Activated CD4-positive, alpha-beta T cell treated with anti-CD3 and anti-CD28 coated beads for 1 hour (primary cell): ENCODE measurements around the gene PLEK2.

Experiments
- DNase-seq: peaks from one replicate; pipeline ENCODE4 v3.0.0-alpha.2; 2020

The PLEK2 gene

GRCh38 chr14:67395876-67396189 is 16.1 kb downstream of the PLEK2 start:
- DNase-seq: no peak

- DNase-seq: no peak
These were observed 16.7 kb downstream of the PLEK2 start for GRCh38 chr14:67395086-67395875.

- no peak for DNase-seq
These were observed 18.3 kb downstream of the PLEK2 start for GRCh38 chr14:67393689-67394088.

DNA sequence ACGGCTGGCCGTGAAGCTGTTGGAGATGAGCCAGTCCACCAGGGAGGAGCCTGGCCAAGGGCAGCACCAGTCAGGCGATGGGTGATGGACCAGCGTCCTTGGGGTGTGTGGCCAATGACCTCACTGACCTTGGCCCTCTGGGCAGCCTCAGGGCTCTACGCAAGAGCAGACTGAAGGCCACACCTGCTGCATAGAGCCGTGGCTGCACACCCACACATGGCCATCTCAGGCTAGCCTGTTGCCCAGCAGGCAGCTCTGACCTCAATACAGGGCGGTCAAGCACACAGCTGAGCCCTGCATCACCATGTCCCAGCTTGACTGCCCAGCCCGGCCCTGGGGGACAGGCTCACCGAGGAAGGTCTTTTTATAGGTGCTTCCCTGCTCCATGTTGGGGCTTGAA is 19.2 kb downstream of the PLEK2 start:
- no peak for DNase-seq

DNA sequence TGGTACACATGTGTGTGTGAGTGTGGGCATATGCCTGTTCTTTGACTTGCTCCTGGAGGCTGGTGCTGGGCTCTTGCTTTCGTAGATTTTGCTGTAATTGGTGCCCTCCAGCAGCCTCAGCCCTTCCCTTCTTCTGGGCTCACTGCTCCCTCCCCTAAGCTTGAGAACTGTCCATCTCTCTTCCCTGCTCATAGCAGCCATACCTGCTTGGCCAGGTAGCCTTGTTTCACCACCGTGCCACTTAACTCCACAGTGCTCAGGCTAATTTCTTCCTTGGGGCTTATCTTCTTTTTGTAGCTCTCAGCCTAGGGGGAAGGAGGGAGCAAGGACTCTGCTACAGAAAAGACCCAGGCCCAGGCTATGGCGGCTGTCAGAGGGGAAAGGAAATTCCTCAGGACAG is 19.8 kb downstream of the PLEK2 start:
- no peak for DNase-seq

DNA sequence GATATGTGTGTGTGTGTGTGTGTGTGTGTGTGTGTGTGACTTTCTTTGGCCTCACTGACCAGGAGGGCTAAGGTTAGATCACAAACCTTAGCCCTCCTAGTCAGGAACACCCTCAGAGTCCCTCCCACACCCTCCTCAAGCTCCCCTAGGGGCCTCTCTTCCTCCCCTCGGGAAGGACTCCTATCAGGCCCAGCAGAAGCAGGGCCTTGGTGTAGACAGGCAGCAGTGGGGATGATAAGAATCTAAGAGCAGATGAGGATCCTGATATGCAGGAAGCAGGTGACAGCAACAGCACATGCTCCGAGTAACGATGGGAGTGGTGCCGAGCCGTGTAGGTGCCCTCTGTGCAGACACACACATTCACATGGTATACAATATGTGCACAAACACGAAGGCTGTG is 20.7 kb downstream of the PLEK2 start:
- DNase-seq: no peak

- no peak for DNase-seq
These were observed 22.0 kb downstream of the PLEK2 start for GRCh38 chr14:67389811-67390534.

DNA sequence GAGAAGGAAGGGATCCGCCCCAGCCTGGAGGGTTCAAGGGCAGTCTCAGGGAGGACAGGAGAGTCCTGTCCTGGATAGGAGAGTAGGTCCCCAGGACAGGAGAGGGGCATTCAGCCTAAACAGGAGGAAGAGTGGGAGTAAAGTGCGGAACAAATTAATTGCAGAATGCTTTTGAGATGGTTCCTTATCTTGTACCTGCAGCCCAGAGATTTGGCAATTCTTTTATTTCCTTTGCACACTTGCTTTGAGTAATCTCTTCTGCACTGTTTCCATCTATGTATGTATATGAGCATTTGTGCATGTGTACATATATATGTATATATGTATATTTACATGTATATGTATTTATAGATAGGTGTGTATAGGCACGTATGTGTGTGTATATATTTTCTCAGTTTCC is 22.7 kb downstream of the PLEK2 start:
- no peak for DNase-seq

- DNase-seq: no peak
These were observed 24.8 kb downstream of the PLEK2 start for GRCh38 chr14:67387195-67387594.

DNA sequence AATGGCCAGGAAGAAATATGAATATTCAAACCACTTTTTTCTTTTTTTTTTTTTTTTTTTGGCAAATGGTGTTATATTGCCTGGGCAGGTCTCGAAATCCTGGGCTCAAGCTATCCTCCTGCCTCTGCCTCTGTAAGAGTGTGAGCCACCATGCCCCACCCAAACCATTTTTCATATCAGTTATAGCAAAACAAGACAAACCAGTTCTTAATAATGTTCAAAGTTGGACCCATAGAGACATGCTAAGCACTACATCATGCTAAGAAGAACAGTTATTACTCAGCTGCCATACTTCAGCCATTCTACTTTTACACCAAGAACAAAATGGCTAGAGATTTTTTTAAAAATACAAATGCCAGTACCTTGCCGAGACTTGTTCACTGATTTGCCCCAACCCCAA is 26.3 kb downstream of the PLEK2 start:
- no peak for DNase-seq

GRCh38 chr14:67385120-67385519 is 26.8 kb downstream of the PLEK2 start:
- no peak for DNase-seq

DNA sequence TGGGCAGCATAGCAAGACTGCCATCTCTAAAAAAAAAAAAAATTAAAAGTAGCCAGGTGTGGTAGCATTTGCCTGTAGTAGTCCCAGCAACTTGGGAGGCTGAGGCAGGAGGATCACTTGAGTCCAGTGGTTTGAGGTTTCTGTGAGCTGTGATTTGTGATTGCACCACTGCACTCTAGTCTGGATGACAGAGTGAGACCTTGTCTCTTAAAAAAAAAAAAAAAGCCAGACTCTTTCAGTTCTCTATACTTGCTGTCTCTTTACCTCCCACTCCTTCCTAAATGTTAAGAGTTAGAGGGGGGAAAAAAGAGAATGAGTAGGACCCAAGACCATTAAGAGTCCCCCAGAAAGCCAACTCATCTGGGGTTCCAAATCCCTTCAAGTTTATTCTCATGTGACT is 34.0 kb downstream of the PLEK2 start:
- no peak for DNase-seq

DNA sequence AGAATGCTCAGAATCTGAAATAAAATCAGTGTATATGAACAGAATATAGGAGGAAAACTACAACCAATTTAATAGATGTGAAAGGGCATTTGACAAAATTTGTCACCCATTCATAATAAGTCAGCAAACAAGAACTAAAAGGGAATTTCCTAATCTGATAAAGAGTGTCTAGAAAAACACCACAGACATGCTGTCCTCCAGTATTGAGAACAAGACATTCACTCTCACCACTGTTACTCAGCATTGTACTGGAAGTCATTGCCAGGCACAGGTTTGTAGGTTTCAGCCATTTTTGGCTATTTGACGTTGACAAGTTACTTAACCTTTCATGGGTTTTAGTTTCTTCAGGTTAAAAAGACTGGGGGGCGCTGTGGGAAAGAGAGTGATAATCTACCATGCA is 38.6 kb downstream of the PLEK2 start:
- no peak for DNase-seq

GRCh38 chr14:67372833-67373232 is 39.1 kb downstream of the PLEK2 start:
- DNase-seq: no peak

- DNase-seq: no peak
These were observed 40.5 kb downstream of the PLEK2 start for GRCh38 chr14:67371247-67372148.

DNA sequence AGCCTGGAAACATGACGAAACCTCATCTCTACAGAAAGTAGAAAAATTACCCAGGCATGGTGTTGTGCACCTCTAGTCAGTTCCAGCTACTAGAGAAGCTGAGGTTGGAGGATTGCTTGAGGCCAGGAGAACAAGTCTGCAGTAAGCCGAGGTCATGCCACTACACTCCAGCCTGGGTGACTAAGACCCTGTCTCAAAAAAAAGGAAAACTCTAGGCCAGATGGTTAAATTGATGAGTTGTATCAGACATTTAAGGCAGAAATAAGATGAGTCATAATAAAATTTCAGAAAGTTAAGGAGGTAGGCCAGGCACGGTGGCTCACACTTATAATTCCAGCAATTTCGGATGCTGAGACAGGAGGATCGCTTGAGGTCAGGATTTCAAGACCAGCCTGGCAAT is 41.1 kb downstream of the PLEK2 start:
- no peak for DNase-seq

- DNase-seq: no peak
These were observed 46.5 kb downstream of the PLEK2 start for GRCh38 chr14:67365476-67365875.

DNA sequence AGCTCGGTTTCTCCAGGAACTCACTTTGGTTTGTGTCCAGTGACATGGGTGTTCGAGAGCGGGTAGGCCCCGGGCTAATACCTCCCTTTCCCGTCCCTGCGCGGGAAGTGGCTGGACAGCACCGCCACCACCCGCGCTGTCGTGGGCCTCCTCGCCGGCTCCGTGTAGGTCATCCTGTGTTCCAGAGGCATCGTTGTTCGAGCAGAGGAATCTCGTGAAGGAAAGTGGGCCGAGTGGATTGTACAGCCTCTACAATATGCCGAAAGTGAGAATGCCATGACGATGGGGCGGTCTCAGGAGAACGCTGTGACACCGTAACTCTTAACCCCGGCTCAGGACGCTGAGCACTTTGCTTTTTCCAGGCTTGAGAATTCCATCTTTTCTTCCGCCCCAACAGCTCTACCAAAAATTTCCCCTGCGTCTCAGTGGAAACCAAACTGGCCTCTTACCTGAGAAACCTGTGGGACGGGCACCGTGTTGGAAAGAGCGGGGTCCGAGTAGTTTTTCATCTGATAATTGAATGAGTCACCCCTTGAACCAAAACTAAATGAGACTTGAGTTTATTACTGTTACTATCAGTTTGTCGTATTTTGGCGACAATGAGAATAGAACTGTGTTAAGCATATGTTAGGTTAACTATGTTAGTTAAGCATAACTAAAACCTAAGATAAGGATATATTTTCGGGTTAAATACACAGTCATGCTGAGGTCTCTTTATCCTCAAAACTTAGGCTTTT is 51.3 kb downstream of the PLEK2 start:
- DNase-seq: no peak

DNA sequence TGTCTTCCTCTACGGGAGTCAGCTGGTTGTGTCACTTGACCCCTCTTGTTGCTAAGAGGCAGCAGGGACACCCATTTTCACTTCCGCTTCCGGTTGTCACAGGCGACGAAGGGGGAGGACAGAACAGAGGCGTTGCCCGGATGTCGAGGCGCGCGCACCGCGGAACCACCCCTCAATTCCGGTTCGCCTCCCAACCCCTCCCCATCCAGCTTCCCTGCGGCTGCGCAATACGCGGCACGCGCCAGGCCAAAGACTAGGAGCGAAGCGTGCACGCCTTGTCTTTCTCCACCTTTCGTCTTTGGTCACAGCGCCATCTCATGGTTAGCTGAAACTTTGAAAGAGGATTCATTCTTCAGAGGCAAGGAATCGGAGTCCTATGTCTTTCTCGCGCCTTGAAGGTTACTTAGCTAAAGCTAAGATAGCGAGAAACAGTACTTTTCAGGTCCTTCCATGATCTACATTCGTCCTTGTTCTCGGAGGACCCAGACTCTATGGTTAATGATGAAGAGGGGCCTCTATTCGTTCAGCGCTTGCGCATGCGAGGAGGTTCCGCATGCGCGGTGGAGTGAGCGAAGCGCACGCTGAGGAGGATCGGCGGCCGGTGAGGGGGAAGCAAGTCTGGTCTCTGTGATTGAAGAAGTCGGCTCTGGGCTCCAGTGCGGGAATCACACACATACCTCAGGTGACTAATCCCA is 52.0 kb downstream of the PLEK2 start, which contains the start of the genes ATP6V1D and EIF2S1:
Gene ATP6V1D (minus strand): TSS at position 30 of the 695 bp plus-strand sequence. CDS start 106 bp downstream, outside the sequence.
Gene EIF2S1 (plus strand): TSS at position 554 of the 695 bp plus-strand sequence. CDS start 4,440 bp downstream, outside the sequence.
- peak; percentile 100 for DNase-seq

DNA sequence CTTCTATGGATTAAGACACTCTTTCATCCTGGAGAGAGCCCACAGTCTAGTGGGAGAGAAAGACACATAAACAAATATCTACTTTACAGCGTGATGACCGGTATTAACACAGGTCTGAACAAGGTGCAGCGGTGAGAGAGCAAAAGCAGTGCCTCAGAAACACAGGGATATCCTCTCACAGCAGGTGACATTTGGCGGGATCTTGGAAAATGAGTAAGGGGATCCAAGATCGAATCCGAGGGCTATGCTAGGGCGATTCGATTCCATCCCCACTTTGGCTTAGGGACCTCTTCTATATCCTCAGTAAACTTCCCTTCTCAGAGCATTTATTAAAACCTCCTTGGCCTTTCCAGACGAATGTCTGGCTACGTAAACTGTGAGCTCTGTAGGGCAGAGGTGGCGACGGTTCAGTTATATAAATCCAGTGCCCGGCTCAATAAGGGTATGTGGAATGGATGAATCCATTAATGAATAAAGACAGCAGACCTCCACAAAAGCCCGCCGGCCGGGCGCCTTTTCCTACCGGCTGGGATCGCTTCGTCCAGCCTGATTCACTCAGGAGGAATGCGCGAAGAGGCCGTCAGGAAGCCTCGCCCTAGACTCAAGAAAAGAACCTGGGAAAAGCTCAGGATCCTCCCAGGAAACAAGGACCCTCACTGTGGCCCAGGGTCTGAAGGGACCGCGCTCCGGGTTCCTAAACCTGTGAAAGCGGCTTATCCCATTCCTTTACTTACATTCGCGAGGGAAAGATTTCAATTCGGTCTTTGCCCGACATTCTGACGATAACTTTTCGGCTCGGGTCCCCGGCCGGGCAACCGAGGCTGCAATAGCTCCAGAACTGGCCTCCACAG is 52.8 kb downstream of the PLEK2 start:
- DNase-seq: no peak

DNA sequence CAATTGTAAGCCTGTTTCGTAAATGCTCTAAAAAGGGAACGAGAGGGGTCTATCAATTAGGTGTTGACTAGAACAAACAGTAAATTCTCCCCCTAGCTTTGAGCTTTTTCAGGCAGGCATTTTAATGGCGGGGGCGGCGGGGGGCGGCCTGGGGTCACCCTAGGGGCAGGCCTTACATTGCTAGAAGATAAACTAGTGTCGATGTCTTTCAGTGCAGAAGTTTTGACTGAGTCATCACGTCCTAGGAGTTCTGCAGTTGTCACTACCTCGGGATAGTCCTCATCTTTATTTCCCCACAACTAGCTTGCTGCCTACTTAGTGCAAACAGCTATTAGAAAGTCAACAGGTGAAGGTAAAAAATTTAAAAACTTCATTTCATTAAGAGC is 54.0 kb downstream of the PLEK2 start:
- no peak for DNase-seq
